ENCODE measurements around the gene SYNE3.

GRCh38 chr14:95495076-95495475 is 21.4 kb downstream of the SYNE3 start:
- TF ChIP-seq, protein P1, sequence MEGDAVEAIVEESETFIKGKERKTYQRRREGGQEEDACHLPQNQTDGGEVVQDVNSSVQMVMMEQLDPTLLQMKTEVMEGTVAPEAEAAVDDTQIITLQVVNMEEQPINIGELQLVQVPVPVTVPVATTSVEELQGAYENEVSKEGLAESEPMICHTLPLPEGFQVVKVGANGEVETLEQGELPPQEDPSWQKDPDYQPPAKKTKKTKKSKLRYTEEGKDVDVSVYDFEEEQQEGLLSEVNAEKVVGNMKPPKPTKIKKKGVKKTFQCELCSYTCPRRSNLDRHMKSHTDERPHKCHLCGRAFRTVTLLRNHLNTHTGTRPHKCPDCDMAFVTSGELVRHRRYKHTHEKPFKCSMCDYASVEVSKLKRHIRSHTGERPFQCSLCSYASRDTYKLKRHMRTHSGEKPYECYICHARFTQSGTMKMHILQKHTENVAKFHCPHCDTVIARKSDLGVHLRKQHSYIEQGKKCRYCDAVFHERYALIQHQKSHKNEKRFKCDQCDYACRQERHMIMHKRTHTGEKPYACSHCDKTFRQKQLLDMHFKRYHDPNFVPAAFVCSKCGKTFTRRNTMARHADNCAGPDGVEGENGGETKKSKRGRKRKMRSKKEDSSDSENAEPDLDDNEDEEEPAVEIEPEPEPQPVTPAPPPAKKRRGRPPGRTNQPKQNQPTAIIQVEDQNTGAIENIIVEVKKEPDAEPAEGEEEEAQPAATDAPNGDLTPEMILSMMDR (conservative IDR thresholded peaks at IDR 0.05 in 1 of 2, IDR thresholded peaks at IDR 0.05 in 1 of 2; ENCODE audit: low read depth in 1 of 2, low read length in 2 of 2): no peak
- no peak for TF ChIP-seq EZH2 (IDR thresholded peaks at IDR 0.05; ENCODE audit: low read length, missing control alignments)
